H9 (cell line): ENCODE results near the gene TMED10. TPM values are rescaled to one million over a fixed set of nuclear protein-coding genes. Genes with fewer than 3 reads are reported as not detected.

Source experiments
- DNase-seq: peaks from one replicate; pipeline ENCODE4 v3.0.0-alpha.2; 2017
- H2AFZ ChIP-seq: one replicate; pipeline ENCODE4 v1.6.1; 2013; ENCODE audit warnings: mild to moderate bottlenecking, low read length, control low read depth, moderate library complexity
- H2AK5ac ChIP-seq: 2 replicates; pipeline ENCODE4 v1.6.1; 2013; ENCODE audit warnings: low read length, control low read depth, mixed read lengths; ENCODE audit not compliant: insufficient read length
- H2BK120ac ChIP-seq: one replicate; pipeline ENCODE4 v1.6.1; 2013; ENCODE audit warnings: low read depth, mild to moderate bottlenecking, low read length, control low read depth, inconsistent platforms; ENCODE audit not compliant: poor library complexity, severe bottlenecking
- H2BK12ac ChIP-seq: 2 replicates; pipeline ENCODE4 v1.6.1; 2013; ENCODE audit warnings: low read length, control low read depth, mixed read lengths, low read depth; ENCODE audit not compliant: insufficient read length
- H2BK15ac ChIP-seq: 2 replicates; pipeline ENCODE4 v1.6.1; 2013; ENCODE audit warnings: low read depth, low read length, control low read depth
- H2BK20ac ChIP-seq: one replicate; pipeline ENCODE4 v1.6.1; 2013; ENCODE audit warnings: low read depth, mild to moderate bottlenecking, low read length, control low read depth, inconsistent platforms; ENCODE audit not compliant: poor library complexity, severe bottlenecking
- H2BK5ac ChIP-seq: 2 replicates; pipeline ENCODE4 v1.6.1; 2013; ENCODE audit warnings: low read length, control low read depth, mixed read lengths; ENCODE audit not compliant: insufficient read length
- H3K14ac ChIP-seq: 2 replicates; pipeline ENCODE4 v1.6.1; 2013; ENCODE audit warnings: low read length, control low read depth; ENCODE audit not compliant: insufficient read depth
- H3K18ac ChIP-seq: 2 replicates; pipeline ENCODE4 v1.6.1; 2013; ENCODE audit warnings: low read depth, mild to moderate bottlenecking, mixed read lengths, low read length, control low read depth; ENCODE audit not compliant: insufficient read length
- H3K23ac ChIP-seq: 2 replicates; pipeline ENCODE4 v1.6.1; 2013; ENCODE audit warnings: low read length, control low read depth, mixed read lengths, low read depth; ENCODE audit not compliant: insufficient read length
- H3K23me2 ChIP-seq: 2 replicates; pipeline ENCODE4 v1.6.1; 2013; ENCODE audit warnings: low read depth, mild to moderate bottlenecking, mixed read lengths, low read length, control low read depth; ENCODE audit not compliant: insufficient read length, poor library complexity, severe bottlenecking
- H3K27ac ChIP-seq: 2 replicates; pipeline ENCODE4 v1.5.1; 2013; ENCODE audit warnings: low read length, control low read depth, mixed read lengths, low read depth; ENCODE audit not compliant: insufficient read length
- H3K27me3 ChIP-seq: 2 replicates; pipeline ENCODE4 v1.6.1; 2013; ENCODE audit warnings: low read length, control low read depth, inconsistent platforms; ENCODE audit not compliant: insufficient read depth
- H3K4ac ChIP-seq: 2 replicates; pipeline ENCODE4 v1.6.1; 2013; ENCODE audit warnings: low read depth, mild to moderate bottlenecking, control low read depth, inconsistent platforms, low read length, moderate library complexity
- H3K4me1 ChIP-seq: 2 replicates; pipeline ENCODE4 v1.6.1; 2013; ENCODE audit warnings: low read length, control low read depth, inconsistent platforms; ENCODE audit not compliant: insufficient read depth
- H3K4me2 ChIP-seq: 2 replicates; pipeline ENCODE4 v1.6.1; 2013; ENCODE audit warnings: low read length, control low read depth, mixed read lengths; ENCODE audit not compliant: insufficient read length, insufficient read depth
- H3K56ac ChIP-seq: 2 replicates; pipeline ENCODE4 v1.6.1; 2013; ENCODE audit warnings: low read depth, mild to moderate bottlenecking, mixed read lengths, low read length, control low read depth; ENCODE audit not compliant: insufficient read length
- H3K79me1 ChIP-seq: 2 replicates; pipeline ENCODE4 v1.6.1; 2013; ENCODE audit warnings: low read depth, mild to moderate bottlenecking, moderate library complexity, low read length, control low read depth, inconsistent platforms; ENCODE audit not compliant: insufficient read depth, poor library complexity, severe bottlenecking
- H3K79me2 ChIP-seq: 2 replicates; pipeline ENCODE4 v1.6.1; 2013; ENCODE audit warnings: low read length, control low read depth, inconsistent platforms; ENCODE audit not compliant: insufficient read depth
- H3K9ac ChIP-seq: 2 replicates; pipeline ENCODE4 v1.6.1; 2013; ENCODE audit warnings: low read length, control low read depth, mixed read lengths; ENCODE audit not compliant: insufficient read length; ENCODE audit errors: extremely low read depth
- H3K9me3 ChIP-seq: one replicate; pipeline ENCODE4 v1.6.1; 2013; ENCODE audit warnings: low read depth, low read length, inconsistent platforms; ENCODE audit not compliant: control insufficient read depth
- H3T11ph ChIP-seq: one replicate; pipeline ENCODE4 v1.6.1; 2013; ENCODE audit warnings: mild to moderate bottlenecking, low read length, control low read depth, inconsistent platforms
- H4K20me1 ChIP-seq: one replicate; pipeline ENCODE4 v1.6.1; 2013; ENCODE audit not compliant: control insufficient read depth, insufficient read length, insufficient read depth
- H4K5ac ChIP-seq: 2 replicates; pipeline ENCODE4 v1.6.1; 2013; ENCODE audit warnings: low read depth, mild to moderate bottlenecking, mixed read lengths, low read length, control low read depth; ENCODE audit not compliant: insufficient read length
- H4K8ac ChIP-seq: replicated peaks from 2 replicates; pipeline ENCODE4 v1.6.1; 2013; ENCODE audit warnings: low read length, control low read depth, mixed read lengths, low read depth; ENCODE audit not compliant: insufficient read length
- H4K91ac ChIP-seq: 2 replicates; pipeline ENCODE4 v1.6.1; 2013; ENCODE audit warnings: low read depth, mild to moderate bottlenecking, moderate library complexity, mixed read lengths, low read length, control low read depth; ENCODE audit not compliant: insufficient read length
- H3K27ac Mint-ChIP-seq, 3 experiments: 2 replicates in 2 of 3; 3 replicates in 1 of 3; pipeline ENCODE4 v1.8.0; 2020 to 2021; ENCODE audit warnings: mixed read lengths in 3 of 3, mild to moderate bottlenecking in 1 of 3, moderate library complexity in 1 of 3
- H3K27me3 Mint-ChIP-seq: 2 replicates; pipeline ENCODE4 v1.8.0; 2021; ENCODE audit warnings: low read depth, mild to moderate bottlenecking, moderate library complexity, mixed read lengths
- H3K36me3 Mint-ChIP-seq, 3 experiments: 2 replicates in 2 of 3; 3 replicates in 1 of 3; pipeline ENCODE4 v1.8.0; 2020 to 2021; ENCODE audit warnings: low read depth in 3 of 3, mixed read lengths in 3 of 3; ENCODE audit not compliant: insufficient read depth in 1 of 3
- H3K4me1 Mint-ChIP-seq, 2 experiments: 2 replicates each; pipeline ENCODE4 v1.8.0; 2020; ENCODE audit warnings: mixed read lengths in 2 of 2
- H3K4me3 Mint-ChIP-seq, 2 experiments: 2 replicates in 1 of 2; 3 replicates in 1 of 2; pipeline ENCODE4 v1.8.0; 2020 to 2021; ENCODE audit warnings: mild to moderate bottlenecking in 2 of 2, mixed read lengths in 2 of 2, moderate library complexity in 1 of 2
- H3K9me3 Mint-ChIP-seq, 2 experiments: 2 replicates in 1 of 2; 3 replicates in 1 of 2; pipeline ENCODE4 v1.8.0; 2020; ENCODE audit warnings: mild to moderate bottlenecking in 2 of 2, mixed read lengths in 2 of 2, moderate library complexity in 1 of 2
- WGBS: extraction: QIAGEN DNeasy Blood & Tissue Kit; methylation state at CpG from one replicate; pipeline ENCODE4 v1.1.7; 2013; ENCODE audit warnings: missing lambda C conversion rate, low lambda C conversion rate, mixed read lengths; ENCODE audit not compliant: insufficient read length; ENCODE audit errors: extremely low coverage; 5-methylcytosine and 5-hydroxymethylcytosine counted together
- total RNA-seq: library from RNA; stranded (reverse); gene quantifications from 2 replicates; pipeline ENCODE4 v1.2.1, GENCODE V29; 2021
- TF ChIP-seq, protein P1 (sequence below): fragments of 200-600 bp; sonication (generic); conservative IDR thresholded peaks from 3 replicates; pipeline ENCODE4 v1.8.0; 2021; ENCODE audit warnings: antibody characterized with exemption, mild to moderate bottlenecking

The TMED10 gene
- total RNA-seq, 1 experiment from 2014 or later = 176 TPM

- H3K36me3 Mint-ChIP-seq = peaks cover 3 to 7% (median 6%) of the 10 kb centered on the region in 3 experiments; a peak in 6 of 7 replicates
- H3K4me3 Mint-ChIP-seq = no peak overlapping the region
- Histone ChIP-seq H3K27me3 (no peaks in the 10 kb centered on the region), H3K4me2 (no peak overlapping the region), H2BK15ac (no peak overlapping the region), H2AK5ac (no peak overlapping the region), H3K14ac (no peak overlapping the region), H3K23ac (no peak overlapping the region), H3T11ph (no peak overlapping the region), H3K79me1 (no peaks in the 10 kb centered on the region), H3K9ac (no peak overlapping the region), H4K8ac (no peak overlapping the region), H2BK5ac (no peak overlapping the region), H3K23me2 (no peaks in the 10 kb centered on the region), H3K4me1 (no peaks in the 10 kb centered on the region; the same call in 1 of the 2 replicates), H4K5ac (no peak overlapping the region), H3K18ac (no peak overlapping the region), H4K91ac (no peak overlapping the region), H3K27ac (no peak overlapping the region), H2BK20ac (no peak overlapping the region), H3K79me2 (no peaks in the 10 kb centered on the region; the same call in 1 of the 2 replicates), H3K4ac (no peak overlapping the region), H2BK12ac (no peak overlapping the region), H4K20me1 (no peaks in the 10 kb centered on the region), H2BK120ac (no peak overlapping the region), H2AFZ (no peak overlapping the region), H3K9me3 (no peaks in the 10 kb centered on the region), H3K56ac (no peak overlapping the region)
- peaks cover 16 to 21% of the 10 kb centered on the region in 2 experiments for H3K4me1 Mint-ChIP-seq
- no peaks in the 10 kb centered on the region for H3K27me3 Mint-ChIP-seq
- TF ChIP-seq, protein P1, sequence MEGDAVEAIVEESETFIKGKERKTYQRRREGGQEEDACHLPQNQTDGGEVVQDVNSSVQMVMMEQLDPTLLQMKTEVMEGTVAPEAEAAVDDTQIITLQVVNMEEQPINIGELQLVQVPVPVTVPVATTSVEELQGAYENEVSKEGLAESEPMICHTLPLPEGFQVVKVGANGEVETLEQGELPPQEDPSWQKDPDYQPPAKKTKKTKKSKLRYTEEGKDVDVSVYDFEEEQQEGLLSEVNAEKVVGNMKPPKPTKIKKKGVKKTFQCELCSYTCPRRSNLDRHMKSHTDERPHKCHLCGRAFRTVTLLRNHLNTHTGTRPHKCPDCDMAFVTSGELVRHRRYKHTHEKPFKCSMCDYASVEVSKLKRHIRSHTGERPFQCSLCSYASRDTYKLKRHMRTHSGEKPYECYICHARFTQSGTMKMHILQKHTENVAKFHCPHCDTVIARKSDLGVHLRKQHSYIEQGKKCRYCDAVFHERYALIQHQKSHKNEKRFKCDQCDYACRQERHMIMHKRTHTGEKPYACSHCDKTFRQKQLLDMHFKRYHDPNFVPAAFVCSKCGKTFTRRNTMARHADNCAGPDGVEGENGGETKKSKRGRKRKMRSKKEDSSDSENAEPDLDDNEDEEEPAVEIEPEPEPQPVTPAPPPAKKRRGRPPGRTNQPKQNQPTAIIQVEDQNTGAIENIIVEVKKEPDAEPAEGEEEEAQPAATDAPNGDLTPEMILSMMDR = no peak
- H3K9me3 Mint-ChIP-seq = no peaks in the 10 kb centered on the region
- no CpG with 5 or more reads among the region's 3 CpGs for WGBS
- peak overlapping the region in 1 of 3 experiments; percentile 33; a peak in 1 of 7 replicates for H3K27ac Mint-ChIP-seq
- DNase-seq = no peak
Observed at GRCh38 chr14:75155169-75155568, 21.2 kb downstream of the TMED10 start.
